ENCODE measurements around the gene MN1. TPM values are rescaled to one million over a fixed set of nuclear protein-coding genes. Genes with fewer than 3 reads are reported as not detected.

Gene MN1
- total and polyA plus RNA-seq, 2 of the 8 experiments (the other 6 are each of a cell fraction or from before 2014, with no cell fraction given), result 3.1 to 4.9 TPM

DNA sequence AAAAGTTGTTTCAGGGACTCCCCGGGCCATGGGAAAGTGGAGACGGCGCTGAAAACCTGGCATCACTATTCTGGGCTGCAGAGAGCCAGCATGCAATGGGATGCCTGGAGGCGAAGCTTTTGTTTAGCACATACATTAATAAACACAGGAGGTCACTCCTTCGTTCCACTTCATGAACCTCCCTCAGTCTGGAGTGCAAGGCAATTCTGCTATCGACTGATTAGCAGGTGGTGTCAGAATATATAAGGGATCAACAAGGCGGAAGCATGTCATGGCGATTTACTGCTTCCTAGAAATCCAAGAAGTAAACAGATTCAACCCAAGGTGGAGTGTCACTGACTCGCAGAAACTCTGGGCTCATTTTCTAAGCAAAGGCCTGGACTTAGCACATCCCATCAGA, 45.4 kb upstream of the MN1 start (continued):
- TF ChIP-seq KDM5A (IDR thresholded peaks at IDR 0.05; ENCODE audit: low read length), result no peak
